Liver (tissue), 9 donors: ENCODE results near the gene DRD4. TPM values are rescaled to one million over a fixed set of nuclear protein-coding genes. Genes with fewer than 3 reads are reported as not detected.

Experiments
- DNase-seq: peaks from one replicate; pipeline ENCODE4 v3.0.0-alpha.2; 2017; ENCODE audit warnings: low spot score
- H3K27ac ChIP-seq, 2 donors: one replicate each; pipeline ENCODE4 v1.7.0; 2013; ENCODE audit warnings: inconsistent platforms in 2 of 2, low read length in 2 of 2, control low read depth in 1 of 2, low read depth in 1 of 2, mild to moderate bottlenecking in 1 of 2
- H3K27me3 ChIP-seq, 4 donors: one replicate each; pipeline versions ENCODE4 v1.6.1 to v1.7.0; 2013; ENCODE audit warnings: low read length in 3 of 4, inconsistent platforms in 1 of 4, mild to moderate bottlenecking in 1 of 4, moderate library complexity in 1 of 4; ENCODE audit not compliant: control insufficient read depth in 4 of 4, insufficient read depth in 4 of 4
- H3K36me3 ChIP-seq, 4 donors: one replicate each; pipeline versions ENCODE4 v1.6.1 to v1.7.0; 2013; ENCODE audit warnings: low read length in 3 of 4, mild to moderate bottlenecking in 3 of 4, low read depth in 1 of 4, moderate library complexity in 1 of 4; ENCODE audit not compliant: control insufficient read depth in 4 of 4, insufficient read depth in 3 of 4
- H3K4me1 ChIP-seq, 4 donors: one replicate each; pipeline versions ENCODE4 v1.6.1 to v1.7.0; 2013; ENCODE audit warnings: low read length in 3 of 4, mild to moderate bottlenecking in 3 of 4, moderate library complexity in 1 of 4; ENCODE audit not compliant: control insufficient read depth in 4 of 4, insufficient read depth in 4 of 4
- H3K4me3 ChIP-seq, 3 donors: one replicate each; pipeline versions ENCODE4 v1.6.1 to v1.7.0; 2013; ENCODE audit warnings: low read length in 3 of 3, control low read depth in 1 of 3, low read depth in 1 of 3, mild to moderate bottlenecking in 1 of 3
- H3K9ac ChIP-seq, 2 donors: one replicate each; pipeline ENCODE4 v1.7.0; 2013; ENCODE audit warnings: low read length in 2 of 2, mild to moderate bottlenecking in 2 of 2, moderate library complexity in 2 of 2, control low read depth in 1 of 2, low read depth in 1 of 2
- H3K9me3 ChIP-seq, 4 donors: one replicate each; pipeline versions ENCODE4 v1.6.1 to v1.7.0; 2013; ENCODE audit warnings: low read length in 3 of 4; ENCODE audit not compliant: control insufficient read depth in 4 of 4
- ATF3 ChIP-seq: IDR thresholded peaks from 2 replicates; pipeline ENCODE4 v1.6.1; 2016; ENCODE audit warnings: antibody characterized with exemption
- CTCF ChIP-seq: fragments of 150-350 bp; IDR thresholded peaks from 2 replicates; pipeline ENCODE4 v1.5.1; 2017; ENCODE audit warnings: improper control_type of control experiment, low read depth, low read length; ENCODE audit not compliant: missing input control
- EGR1 ChIP-seq, 2 donors: IDR thresholded peaks; 2 replicates each; pipeline ENCODE4 v1.6.1; 2016 to 2018; ENCODE audit warnings: antibody characterized with exemption in 2 of 2, low read depth in 2 of 2
- FOXA1 ChIP-seq: IDR thresholded peaks from 2 replicates; pipeline ENCODE4 v1.6.1; 2016; ENCODE audit warnings: antibody characterized with exemption
- FOXA2 ChIP-seq: IDR thresholded peaks from 2 replicates; pipeline ENCODE4 v1.6.1; 2016; ENCODE audit warnings: antibody characterized with exemption
- GABPA ChIP-seq, 2 donors: IDR thresholded peaks in 1 of 2; conservative IDR thresholded peaks in 1 of 2; 2 replicates each; pipeline ENCODE4 v1.6.1; 2016; ENCODE audit warnings: antibody characterized with exemption in 2 of 2, mild to moderate bottlenecking in 1 of 2, moderate library complexity in 1 of 2
- HNF4A ChIP-seq, 2 donors: conservative IDR thresholded peaks; 2 replicates each; pipeline ENCODE4 v1.6.1; 2016; ENCODE audit warnings: antibody characterized with exemption in 2 of 2, mild to moderate bottlenecking in 2 of 2
- HNF4G ChIP-seq: IDR thresholded peaks from 2 replicates; pipeline ENCODE4 v1.6.1; 2016; ENCODE audit warnings: antibody characterized with exemption
- JUND ChIP-seq, 2 donors: IDR thresholded peaks; 2 replicates each; pipeline ENCODE4 v1.6.1; 2016; ENCODE audit warnings: antibody characterized with exemption in 2 of 2
- NR2F2 ChIP-seq: IDR thresholded peaks from 2 replicates; pipeline ENCODE4 v1.6.1; 2016; ENCODE audit warnings: antibody characterized with exemption
- RAD21 ChIP-seq, 2 donors: IDR thresholded peaks; 2 replicates each; pipeline ENCODE4 v1.6.1; 2016; ENCODE audit warnings: antibody characterized with exemption in 2 of 2, mild to moderate bottlenecking in 2 of 2
- RXRA ChIP-seq, 2 donors: IDR thresholded peaks; 2 replicates each; pipeline ENCODE4 v1.6.1; 2017 to 2018; ENCODE audit warnings: antibody characterized with exemption in 2 of 2, mild to moderate bottlenecking in 1 of 2
- SP1 ChIP-seq: IDR thresholded peaks from 2 replicates; pipeline ENCODE4 v1.6.1; 2018; ENCODE audit warnings: antibody characterized with exemption, mild to moderate bottlenecking
- TAF1 ChIP-seq: conservative IDR thresholded peaks from 2 replicates; pipeline ENCODE4 v1.6.1; 2016; ENCODE audit warnings: antibody characterized with exemption, mild to moderate bottlenecking
- YY1 ChIP-seq: IDR thresholded peaks from 2 replicates; pipeline ENCODE4 v1.6.1; 2016; ENCODE audit warnings: antibody characterized with exemption, mild to moderate bottlenecking
- WGBS: extraction: QIAGEN DNeasy Blood & Tissue Kit; methylation state at CpG from one replicate; pipeline ENCODE4 v1.1.7; 2013; 5-methylcytosine and 5-hydroxymethylcytosine counted together
- polyA plus RNA-seq, 2 donors: library from polyadenylated mRNA; stranded (reverse) in 1 of 2; unstranded in 1 of 2; fragments of 200-250 nt in 1 of 2; fragments of >200 nt in 1 of 2; fragmentation: Nextera tagmentation in 1 of 2; extraction: Ambion mirVana in 1 of 2; gene quantifications; one replicate each; pipeline versions ENCODE4 v1.2.1 to v1.2.3, GENCODE V29; 2013 to 2015
- total RNA-seq, 2 donors: library from RNA; depleted of rRNA; stranded (reverse); fragments of >200 nt; gene quantifications; one replicate each; pipeline ENCODE4 v1.2.3, GENCODE V29; 2014
- TF ChIP-seq, protein P1 (sequence below): IDR thresholded peaks from 2 replicates; pipeline ENCODE4 v1.6.1; 2016; ENCODE audit warnings: antibody characterized with exemption
- TF ChIP-seq, protein P2 (sequence below): IDR thresholded peaks from 2 replicates; pipeline ENCODE4 v1.6.1; 2016; ENCODE audit warnings: antibody characterized with exemption, mild to moderate bottlenecking
- TF ChIP-seq, protein P3 (sequence below): IDR thresholded peaks from 2 replicates; pipeline ENCODE4 v1.6.1; 2016; ENCODE audit warnings: antibody characterized with exemption
- donor health status: healthy.
- donor health status: healthy.
- donor health status: healthy.
- donor health status: healthy.
- donor health status: healthy.

DRD4 gene
- total and polyA plus RNA-seq, 4 donors: not detected

- Histone ChIP-seq H3K36me3 (peaks cover 17 to 42% (median 20%) of the 10 kb centered on the region in 4 donors), H3K9me3 (no peaks in the 10 kb centered on the region)
These were observed 41.2 kb downstream of the DRD4 start for GRCh38 chr11:678297-678696.

GRCh38 chr11:679271-680207, 42.5 kb downstream of the DRD4 start:
- H3K27ac ChIP-seq: peak overlapping the region; percentile 71 to 81
- H3K9me3 ChIP-seq: no peaks in the 10 kb centered on the region
- no peaks in the 10 kb centered on the region for H3K27me3 ChIP-seq
- DNase-seq: no peak
- H3K4me1 ChIP-seq: peaks cover 2 to 21% (median 13%) of the 10 kb centered on the region in 4 donors
- peak; percentile 65 for TF ChIP-seq HNF4G
- TF ChIP-seq, protein P1, sequence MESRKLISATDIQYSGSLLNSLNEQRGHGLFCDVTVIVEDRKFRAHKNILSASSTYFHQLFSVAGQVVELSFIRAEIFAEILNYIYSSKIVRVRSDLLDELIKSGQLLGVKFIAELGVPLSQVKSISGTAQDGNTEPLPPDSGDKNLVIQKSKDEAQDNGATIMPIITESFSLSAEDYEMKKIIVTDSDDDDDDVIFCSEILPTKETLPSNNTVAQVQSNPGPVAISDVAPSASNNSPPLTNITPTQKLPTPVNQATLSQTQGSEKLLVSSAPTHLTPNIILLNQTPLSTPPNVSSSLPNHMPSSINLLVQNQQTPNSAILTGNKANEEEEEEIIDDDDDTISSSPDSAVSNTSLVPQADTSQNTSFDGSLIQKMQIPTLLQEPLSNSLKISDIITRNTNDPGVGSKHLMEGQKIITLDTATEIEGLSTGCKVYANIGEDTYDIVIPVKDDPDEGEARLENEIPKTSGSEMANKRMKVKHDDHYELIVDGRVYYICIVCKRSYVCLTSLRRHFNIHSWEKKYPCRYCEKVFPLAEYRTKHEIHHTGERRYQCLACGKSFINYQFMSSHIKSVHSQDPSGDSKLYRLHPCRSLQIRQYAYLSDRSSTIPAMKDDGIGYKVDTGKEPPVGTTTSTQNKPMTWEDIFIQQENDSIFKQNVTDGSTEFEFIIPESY: no peak
- TF ChIP-seq ATF3: no peak
- peak; percentile 86 to 93 for TF ChIP-seq HNF4A (conservative IDR thresholded peaks at IDR 0.05)
- TF ChIP-seq TAF1: no peak
- TF ChIP-seq FOXA1: no peak
- TF ChIP-seq GABPA (IDR thresholded peaks at IDR 0.05 in 1 of 2, conservative IDR thresholded peaks at IDR 0.05 in 1 of 2): no peak
- no peak for TF ChIP-seq YY1
- no peak for TF ChIP-seq JUND (IDR thresholded peaks at IDR 0.05)
- TF ChIP-seq, protein P2, sequence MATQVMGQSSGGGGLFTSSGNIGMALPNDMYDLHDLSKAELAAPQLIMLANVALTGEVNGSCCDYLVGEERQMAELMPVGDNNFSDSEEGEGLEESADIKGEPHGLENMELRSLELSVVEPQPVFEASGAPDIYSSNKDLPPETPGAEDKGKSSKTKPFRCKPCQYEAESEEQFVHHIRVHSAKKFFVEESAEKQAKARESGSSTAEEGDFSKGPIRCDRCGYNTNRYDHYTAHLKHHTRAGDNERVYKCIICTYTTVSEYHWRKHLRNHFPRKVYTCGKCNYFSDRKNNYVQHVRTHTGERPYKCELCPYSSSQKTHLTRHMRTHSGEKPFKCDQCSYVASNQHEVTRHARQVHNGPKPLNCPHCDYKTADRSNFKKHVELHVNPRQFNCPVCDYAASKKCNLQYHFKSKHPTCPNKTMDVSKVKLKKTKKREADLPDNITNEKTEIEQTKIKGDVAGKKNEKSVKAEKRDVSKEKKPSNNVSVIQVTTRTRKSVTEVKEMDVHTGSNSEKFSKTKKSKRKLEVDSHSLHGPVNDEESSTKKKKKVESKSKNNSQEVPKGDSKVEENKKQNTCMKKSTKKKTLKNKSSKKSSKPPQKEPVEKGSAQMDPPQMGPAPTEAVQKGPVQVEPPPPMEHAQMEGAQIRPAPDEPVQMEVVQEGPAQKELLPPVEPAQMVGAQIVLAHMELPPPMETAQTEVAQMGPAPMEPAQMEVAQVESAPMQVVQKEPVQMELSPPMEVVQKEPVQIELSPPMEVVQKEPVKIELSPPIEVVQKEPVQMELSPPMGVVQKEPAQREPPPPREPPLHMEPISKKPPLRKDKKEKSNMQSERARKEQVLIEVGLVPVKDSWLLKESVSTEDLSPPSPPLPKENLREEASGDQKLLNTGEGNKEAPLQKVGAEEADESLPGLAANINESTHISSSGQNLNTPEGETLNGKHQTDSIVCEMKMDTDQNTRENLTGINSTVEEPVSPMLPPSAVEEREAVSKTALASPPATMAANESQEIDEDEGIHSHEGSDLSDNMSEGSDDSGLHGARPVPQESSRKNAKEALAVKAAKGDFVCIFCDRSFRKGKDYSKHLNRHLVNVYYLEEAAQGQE: no peak
- no peak for TF ChIP-seq EGR1 (IDR thresholded peaks at IDR 0.05; ENCODE audit: low read depth in 2 of 2)
- peak; percentile 78 for TF ChIP-seq NR2F2
- TF ChIP-seq CTCF: no peak
- no peak for TF ChIP-seq FOXA2
- peak; percentile 70 for TF ChIP-seq SP1
- TF ChIP-seq RAD21 (IDR thresholded peaks at IDR 0.05): peak in 1 of 2 donors; percentile 22
- TF ChIP-seq, protein P3, sequence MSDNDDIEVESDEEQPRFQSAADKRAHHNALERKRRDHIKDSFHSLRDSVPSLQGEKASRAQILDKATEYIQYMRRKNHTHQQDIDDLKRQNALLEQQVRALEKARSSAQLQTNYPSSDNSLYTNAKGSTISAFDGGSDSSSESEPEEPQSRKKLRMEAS: no peak
- peak; percentile 96 to 100 for TF ChIP-seq RXRA (IDR thresholded peaks at IDR 0.05)
- 46% methylated on average over 36 of the region's 36 CpGs for WGBS
- H3K9ac ChIP-seq: no peak overlapping the region
- H3K4me3 ChIP-seq: no peak overlapping the region
- H3K36me3 ChIP-seq: peaks cover 9 to 37% (median 15%) of the 10 kb centered on the region in 4 donors

More at GRCh38 chr11:678297-678696, 41.2 kb downstream of the DRD4 start:
- Histone ChIP-seq H3K9ac (no peak overlapping the region), H3K4me1 (peaks cover 2 to 21% (median 13%) of the 10 kb centered on the region in 4 donors), H3K4me3 (no peak overlapping the region), H3K27ac (no peak overlapping the region), H3K27me3 (no peaks in the 10 kb centered on the region)
- WGBS: 95% methylated on average over 3 of the region's 3 CpGs
- no peak for DNase-seq
- TF ChIP-seq FOXA1: no peak
- no peak for TF ChIP-seq HNF4G
- no peak for TF ChIP-seq JUND (IDR thresholded peaks at IDR 0.05)
